Lower leg skin (tissue), 3 donors: Measurements from ENCODE around the gene MAN2A1.

Source experiments
- CTCF ChIP-seq, 3 donors: fragments of 450-650 bp; IDR thresholded peaks; one replicate each; pipeline ENCODE4 v1.5.1; 2016; ENCODE audit warnings: antibody characterized with exemption in 3 of 3, mild to moderate bottlenecking in 3 of 3, moderate library complexity in 2 of 3
- POLR2A ChIP-seq, 2 donors: fragments of 450-650 bp; IDR thresholded peaks; one replicate each; pipeline ENCODE4 v1.6.1; 2016 to 2017; ENCODE audit warnings: antibody characterized with exemption in 2 of 2, mild to moderate bottlenecking in 1 of 2, moderate library complexity in 1 of 2

- TF ChIP-seq CTCF (IDR thresholded peaks at IDR 0.05) (no peak), POLR2A (IDR thresholded peaks at IDR 0.05) (no peak)
These were observed 32.0 kb downstream of the MAN2A1 start for GRCh38 chr5:109721741-109722140.
